Fibroblast of villous mesenchyme (primary cell): Measurements from ENCODE around the gene MAZ. TPM values are rescaled to one million over a fixed set of nuclear protein-coding genes. Genes with fewer than 3 reads are reported as not detected.
"Not testable (repeated sequence)": the region's sequence is repeated elsewhere in the genome, so short reads cannot be mapped to it uniquely, and the experiment has no call there.

Source experiments
- DNase-seq: peaks from one replicate; pipeline ENCODE4 v3.0.0-alpha.2; 2010; ENCODE audit warnings: low read depth
- H3K4me3 ChIP-seq: 2 replicates; pipeline ENCODE4 v1.5.1; 2011; ENCODE audit warnings: low read depth, mild to moderate bottlenecking, low read length
- total RNA-seq: library from RNA; depleted of rRNA; stranded (reverse); fragments of >200 nt; gene quantifications from 2 replicates; pipeline ENCODE4 v1.2.3, GENCODE V29; 2012
- TF ChIP-seq, protein P1 (sequence below): IDR thresholded peaks from 2 replicates; pipeline ENCODE4 v1.5.1; 2012; ENCODE audit warnings: low read depth, mild to moderate bottlenecking, low read length; ENCODE audit not compliant: insufficient read depth

Gene MAZ
- total RNA-seq, 1 donor: 166 TPM

- no peak overlapping the region for H3K4me3 ChIP-seq
- DNase-seq: peak; percentile 76
- TF ChIP-seq, protein P1, sequence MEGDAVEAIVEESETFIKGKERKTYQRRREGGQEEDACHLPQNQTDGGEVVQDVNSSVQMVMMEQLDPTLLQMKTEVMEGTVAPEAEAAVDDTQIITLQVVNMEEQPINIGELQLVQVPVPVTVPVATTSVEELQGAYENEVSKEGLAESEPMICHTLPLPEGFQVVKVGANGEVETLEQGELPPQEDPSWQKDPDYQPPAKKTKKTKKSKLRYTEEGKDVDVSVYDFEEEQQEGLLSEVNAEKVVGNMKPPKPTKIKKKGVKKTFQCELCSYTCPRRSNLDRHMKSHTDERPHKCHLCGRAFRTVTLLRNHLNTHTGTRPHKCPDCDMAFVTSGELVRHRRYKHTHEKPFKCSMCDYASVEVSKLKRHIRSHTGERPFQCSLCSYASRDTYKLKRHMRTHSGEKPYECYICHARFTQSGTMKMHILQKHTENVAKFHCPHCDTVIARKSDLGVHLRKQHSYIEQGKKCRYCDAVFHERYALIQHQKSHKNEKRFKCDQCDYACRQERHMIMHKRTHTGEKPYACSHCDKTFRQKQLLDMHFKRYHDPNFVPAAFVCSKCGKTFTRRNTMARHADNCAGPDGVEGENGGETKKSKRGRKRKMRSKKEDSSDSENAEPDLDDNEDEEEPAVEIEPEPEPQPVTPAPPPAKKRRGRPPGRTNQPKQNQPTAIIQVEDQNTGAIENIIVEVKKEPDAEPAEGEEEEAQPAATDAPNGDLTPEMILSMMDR: no peak
Measured at GRCh38 chr16:29775742-29776408, 30.5 kb upstream of the MAZ start.

GRCh38 chr16:29777576-29778350 lies 28.6 kb upstream of the MAZ start, which contains the start of gene ZG16:
TSS of gene ZG16 (plus strand) at chr16:29778256. CDS start at chr16:29779267, 1,011 bp downstream.
- TF ChIP-seq, protein P1: no peak

DNA sequence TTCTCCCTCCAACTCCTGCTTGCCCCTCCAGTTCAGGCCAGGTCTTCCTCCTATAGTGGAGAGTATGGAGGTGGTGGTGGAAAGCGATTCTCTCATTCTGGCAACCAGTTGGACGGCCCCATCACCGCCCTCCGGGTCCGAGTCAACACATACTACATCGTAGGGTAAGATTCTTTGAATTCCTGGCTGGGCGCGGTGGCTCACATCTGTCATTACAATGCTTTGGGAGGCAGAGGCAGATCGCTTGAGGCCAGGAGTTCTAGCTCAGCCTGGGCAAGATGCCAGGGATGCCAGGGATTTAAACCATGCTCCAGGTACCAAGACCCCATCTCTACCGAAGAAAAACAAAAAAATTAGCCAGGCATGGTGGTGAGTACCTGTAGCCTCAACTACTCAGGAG lies 26.9 kb upstream of the MAZ start:
- DNase-seq: no peak
- H3K4me3 ChIP-seq: no peak overlapping the region
- TF ChIP-seq, protein P1: no peak

More at GRCh38 chr16:29777576-29778350, 28.6 kb upstream of the MAZ start, which contains the start of gene ZG16:
- no peak within 1 kb of the TSS for H3K4me3 ChIP-seq
- DNase-seq: no peak

- not testable (repeated sequence) for H3K4me3 ChIP-seq, DNase-seq
Measured at GRCh38 chr16:29783094-29783953, 23.0 kb upstream of the MAZ start.

- DNase-seq: no peak
- no peak overlapping the region for H3K4me3 ChIP-seq
- TF ChIP-seq, protein P1: no peak
Measured at GRCh38 chr16:29784157-29784556, 22.2 kb upstream of the MAZ start.

- TF ChIP-seq, protein P1: peak; percentile 93
- DNase-seq: peak; percentile 69
- H3K4me3 ChIP-seq: peak overlapping the region; percentile 39
Measured at GRCh38 chr16:29784901-29785500, 21.3 kb upstream of the MAZ start.

DNA sequence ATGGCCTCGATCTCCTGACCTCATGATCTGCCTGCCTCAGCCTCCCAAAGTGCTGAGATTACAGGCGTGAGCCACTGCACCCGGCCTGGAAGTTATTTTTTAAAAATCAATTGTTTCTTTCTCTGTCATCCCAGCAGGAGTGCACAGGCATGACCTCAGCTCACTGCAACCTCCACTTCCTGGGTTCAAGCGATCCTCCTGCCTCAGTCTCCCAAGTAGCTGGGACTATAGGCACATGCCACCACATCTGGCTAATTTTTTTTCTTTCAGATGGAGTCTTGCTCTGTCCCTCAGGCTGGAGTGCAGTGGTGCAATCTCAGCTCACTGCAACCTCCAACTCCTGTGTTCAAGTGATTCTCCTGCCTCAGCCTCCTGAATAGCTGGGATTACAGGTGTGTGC lies 19.2 kb upstream of the MAZ start:
- DNase-seq, H3K4me3 ChIP-seq: not testable (repeated sequence)
